NCI-H1694 treated with DMSO at 0.1 percent for 48 hours (cell line): ENCODE data around the gene PDZK1IP1.

ENCODE experiments used
- DNase-seq: peaks from one replicate; lab custom pipeline; 2025; lab: John Stamatoyannopoulos, UW

PDZK1IP1 gene

GRCh38 chr1:47137925-47138615 is 51.8 kb downstream of the PDZK1IP1 start:
- no peak for DNase-seq

- no peak for DNase-seq
Observed at GRCh38 chr1:47137198-47137597, 52.6 kb downstream of the PDZK1IP1 start, which contains the start of gene CYP4A22. CYP4A22 (plus strand) TSS chr1:47137441; CDS start chr1:47137486, 45 bp downstream.
